BJ (cell line): ENCODE data around the gene DPP6. TPM values are rescaled to one million over a fixed set of nuclear protein-coding genes. Genes with fewer than 3 reads are reported as not detected.

ENCODE experiments used
- CTCF ChIA-PET: fragments of 350-600 bp; formaldehyde crosslinking; extraction: SDS; loops from one replicate; lab custom pipeline; 2021; ENCODE audit warnings: antibody characterized with exemption, inconsistent platforms; lab: Yijun Ruan, JAX
- POLR2A ChIA-PET: fragments of 300-600 bp; sonication (Branson Sonifier 250); formaldehyde crosslinking; extraction: SDS; loops from one replicate; lab custom pipeline; 2021; ENCODE audit warnings: antibody characterized with exemption; lab: Charles Lee
- DNase-seq: peaks from one replicate; pipeline ENCODE4 v3.0.0-alpha.2; 2011; ENCODE audit warnings: low read depth
- H3K27me3 ChIP-seq: 2 replicates; pipeline ENCODE4 v1.6.0; 2011; ENCODE audit warnings: low read length; ENCODE audit not compliant: control insufficient read depth, insufficient read depth
- H3K36me3 ChIP-seq: 2 replicates; pipeline ENCODE4 v1.5.1; 2011; ENCODE audit warnings: low read length; ENCODE audit not compliant: control insufficient read depth, insufficient read depth
- H3K4me3 ChIP-seq: 2 replicates; pipeline ENCODE4 v1.5.1; 2011; ENCODE audit warnings: low read depth, mild to moderate bottlenecking, control low read depth, low read length
- CTCF ChIP-seq: IDR thresholded peaks from 2 replicates; pipeline ENCODE4 v1.5.1; 2011; ENCODE audit warnings: low read depth, mild to moderate bottlenecking, control low read depth, inconsistent platforms, low read length, moderate library complexity; ENCODE audit not compliant: insufficient read depth
- polyA plus RNA-seq: library from polyadenylated mRNA; depleted of rRNA; stranded (reverse); fragments of >200 nt; gene quantifications from 2 replicates; pipeline ENCODE4 v1.2.3, GENCODE V29; 2011

DPP6 gene
- polyA plus RNA-seq, 1 experiment: not detected

- POLR2A ChIA-PET: no interaction called here
- no peaks in the 10 kb centered on the region for H3K27me3 ChIP-seq
These were observed 428.6 kb downstream of the DPP6 start for GRCh38 chr7:154480817-154481216.

GRCh38 chr7:154482863-154483262 lies 430.7 kb downstream of the DPP6 start:
- ChIA-PET POLR2A (no interaction called here), CTCF (interaction anchor here (0.6 kb wide), 1 partner anchor 1942 kb away, joined by 4 read pairs; no protein-coding TSS in a partner anchor)
- TF ChIP-seq CTCF: no peak
- Histone ChIP-seq H3K36me3 (no peaks in the 10 kb centered on the region), H3K27me3 (no peaks in the 10 kb centered on the region), H3K4me3 (no peak overlapping the region)
- no peak for DNase-seq

More at GRCh38 chr7:154480817-154481216, 428.6 kb downstream of the DPP6 start:
- DNase-seq: no peak
- CTCF ChIA-PET: no interaction called here
- H3K36me3 ChIP-seq: no peaks in the 10 kb centered on the region
- H3K4me3 ChIP-seq: no peak overlapping the region
- TF ChIP-seq CTCF: no peak

GRCh38 chr7:154484406-154484805 lies 432.2 kb downstream of the DPP6 start:
- TF ChIP-seq CTCF: no peak
- no peak for DNase-seq
- H3K4me3 ChIP-seq: no peak overlapping the region
- ChIA-PET CTCF (no interaction called here), POLR2A (no interaction called here)
- H3K27me3 ChIP-seq: no peaks in the 10 kb centered on the region
- no peaks in the 10 kb centered on the region for H3K36me3 ChIP-seq

GRCh38 chr7:154484943-154485342 lies 432.7 kb downstream of the DPP6 start:
- H3K27me3 ChIP-seq: no peaks in the 10 kb centered on the region
- no peak for DNase-seq
- CTCF ChIA-PET: no interaction called here

GRCh38 chr7:154489897-154490296 lies 437.7 kb downstream of the DPP6 start:
- DNase-seq: no peak
- POLR2A ChIA-PET: no interaction called here
- CTCF ChIA-PET: no interaction called here
- Histone ChIP-seq H3K36me3 (no peaks in the 10 kb centered on the region), H3K4me3 (no peak overlapping the region), H3K27me3 (no peaks in the 10 kb centered on the region)
- no peak for TF ChIP-seq CTCF

More at GRCh38 chr7:154484943-154485342, 432.7 kb downstream of the DPP6 start:
- no peak for TF ChIP-seq CTCF
- POLR2A ChIA-PET: no interaction called here
- Histone ChIP-seq H3K36me3 (no peaks in the 10 kb centered on the region), H3K4me3 (no peak overlapping the region)
